ENCODE measurements around the gene SIN3B. TPM values are rescaled to one million over a fixed set of nuclear protein-coding genes. Genes with fewer than 3 reads are reported as not detected.

SIN3B gene
- total and polyA plus RNA-seq, 2 of the 13 experiments (the other 11 are each of a cell fraction or from before 2014, with no cell fraction given): 12.9 to 25.7 TPM

DNA sequence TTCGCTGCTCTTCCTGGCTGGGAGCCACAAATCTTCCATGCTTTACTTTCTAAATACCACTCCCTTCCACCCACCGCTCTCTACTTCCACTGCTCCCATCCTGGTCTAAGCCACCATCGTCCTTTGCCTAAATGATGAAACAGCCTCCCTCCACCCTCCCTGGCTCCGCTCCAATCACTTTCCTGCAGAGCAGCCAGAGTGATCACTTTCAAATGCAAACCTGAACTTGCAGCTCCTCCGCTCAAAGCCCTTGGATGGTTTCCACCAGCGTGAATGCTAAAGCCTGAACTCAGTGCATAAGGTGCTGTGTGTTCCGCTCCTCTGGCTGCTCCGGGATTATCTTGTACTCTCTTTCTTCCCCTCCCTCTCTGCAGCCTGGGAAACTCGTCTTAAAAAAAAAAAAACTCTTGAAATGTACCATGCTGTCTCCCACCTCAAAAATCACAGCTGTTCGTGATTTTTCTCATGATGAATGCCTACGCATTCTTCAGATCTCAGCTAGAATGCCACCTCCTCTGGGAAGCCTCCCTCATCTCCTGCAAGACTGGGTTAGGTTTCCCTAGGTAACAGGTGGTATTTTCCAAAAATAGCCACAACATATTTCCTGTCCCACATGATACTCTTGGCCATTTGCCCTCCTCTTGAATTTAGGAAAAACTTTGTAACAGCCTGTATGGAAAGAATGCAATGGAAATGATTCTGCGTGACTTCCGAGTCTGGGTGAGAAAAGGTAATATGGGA is 3.7 kb upstream of the SIN3B start:
- DNase-seq (ENCODE audit: low spot score) (no peak), ATAC-seq (peak; percentile 68), FAIRE-seq (no peak)
- H3K4me1 ChIP-seq (ENCODE audit: insufficient read depth, low read length): peaks cover 20% of the 10 kb centered on the region
- 19% methylated on average over 13 of the region's 13 CpGs for WGBS (ENCODE audit: low lambda C conversion rate)
- in situ Hi-C loops (cut with HindIII; ENCODE audit: extremely low pct_ligation_motif_present, low pct_unique_long_range_greater_than_20kb) (no loop called here), intact Hi-C loops (cut with micrococcal nuclease; ENCODE audit: unreplicated experiment) (no loop called here)
- TF ChIP-seq, protein P1, sequence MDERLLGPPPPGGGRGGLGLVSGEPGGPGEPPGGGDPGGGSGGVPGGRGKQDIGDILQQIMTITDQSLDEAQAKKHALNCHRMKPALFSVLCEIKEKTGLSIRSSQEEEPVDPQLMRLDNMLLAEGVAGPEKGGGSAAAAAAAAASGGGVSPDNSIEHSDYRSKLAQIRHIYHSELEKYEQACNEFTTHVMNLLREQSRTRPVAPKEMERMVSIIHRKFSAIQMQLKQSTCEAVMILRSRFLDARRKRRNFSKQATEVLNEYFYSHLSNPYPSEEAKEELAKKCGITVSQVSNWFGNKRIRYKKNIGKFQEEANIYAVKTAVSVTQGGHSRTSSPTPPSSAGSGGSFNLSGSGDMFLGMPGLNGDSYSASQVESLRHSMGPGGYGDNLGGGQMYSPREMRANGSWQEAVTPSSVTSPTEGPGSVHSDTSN (CRISPR knock-in tag; IDR thresholded peaks at IDR 0.05): no peak
- TF ChIP-seq, protein P2, sequence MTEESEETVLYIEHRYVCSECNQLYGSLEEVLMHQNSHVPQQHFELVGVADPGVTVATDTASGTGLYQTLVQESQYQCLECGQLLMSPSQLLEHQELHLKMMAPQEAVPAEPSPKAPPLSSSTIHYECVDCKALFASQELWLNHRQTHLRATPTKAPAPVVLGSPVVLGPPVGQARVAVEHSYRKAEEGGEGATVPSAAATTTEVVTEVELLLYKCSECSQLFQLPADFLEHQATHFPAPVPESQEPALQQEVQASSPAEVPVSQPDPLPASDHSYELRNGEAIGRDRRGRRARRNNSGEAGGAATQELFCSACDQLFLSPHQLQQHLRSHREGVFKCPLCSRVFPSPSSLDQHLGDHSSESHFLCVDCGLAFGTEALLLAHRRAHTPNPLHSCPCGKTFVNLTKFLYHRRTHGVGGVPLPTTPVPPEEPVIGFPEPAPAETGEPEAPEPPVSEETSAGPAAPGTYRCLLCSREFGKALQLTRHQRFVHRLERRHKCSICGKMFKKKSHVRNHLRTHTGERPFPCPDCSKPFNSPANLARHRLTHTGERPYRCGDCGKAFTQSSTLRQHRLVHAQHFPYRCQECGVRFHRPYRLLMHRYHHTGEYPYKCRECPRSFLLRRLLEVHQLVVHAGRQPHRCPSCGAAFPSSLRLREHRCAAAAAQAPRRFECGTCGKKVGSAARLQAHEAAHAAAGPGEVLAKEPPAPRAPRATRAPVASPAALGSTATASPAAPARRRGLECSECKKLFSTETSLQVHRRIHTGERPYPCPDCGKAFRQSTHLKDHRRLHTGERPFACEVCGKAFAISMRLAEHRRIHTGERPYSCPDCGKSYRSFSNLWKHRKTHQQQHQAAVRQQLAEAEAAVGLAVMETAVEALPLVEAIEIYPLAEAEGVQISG (CRISPR knock-in tag; IDR thresholded peaks at IDR 0.05): 0 out of 2 replicates have a peak, but pooled peaks have one; percentile 18
- POLR2A ChIA-PET: no interaction called here
- H2AFZ ChIP-seq (ENCODE audit: low read length): peak overlapping the region; percentile 63
- CTCF ChIA-PET (ENCODE audit: low intra/inter-chr PET ratio, low total read pairs): no interaction called here
- no peaks in the 10 kb centered on the region for H3K36me3 ChIP-seq (replicated peaks in 1 of 2; ENCODE audit: control insufficient read depth in 1 of 2, insufficient read depth in 2 of 2, low read length in 2 of 2)
- H3K27me3 ChIP-seq (ENCODE audit: control insufficient read depth in 1 of 2, insufficient read depth in 2 of 2, low read length in 2 of 2): no peaks in the 10 kb centered on the region; a peak in 2 of 5 replicates
- H3K27ac ChIP-seq (ENCODE audit: extremely low read length, insufficient read depth, low read length): no peak overlapping the region
- peak overlapping the region; percentile 72 for H3K4me2 ChIP-seq (ENCODE audit: low read depth, low read length)
- peak overlapping the region; percentile 22 to 55 (median 28); a peak in 3 of 6 replicates for H3K4me3 ChIP-seq (replicated peaks in 1 of 3; ENCODE audit: insufficient read depth in 1 of 3, low read depth in 2 of 3, low read length in 3 of 3)
- H3K9ac ChIP-seq (ENCODE audit: insufficient read depth, low read depth, low read length): no peak overlapping the region; the same call in 1 of the 2 replicates
- no peaks in the 10 kb centered on the region for H3K9me3 ChIP-seq (ENCODE audit: low read length)
- no peaks in the 10 kb centered on the region for H4K20me1 ChIP-seq (ENCODE audit: insufficient read depth, low read length)
- no TSS peak for BruUV-seq (replicated peaks)
- peaks cover 9% of the 10 kb centered on the region for H3K79me2 ChIP-seq (ENCODE audit: insufficient read depth, low read length)
